Measurements from ENCODE around the gene RNASE9.
"Not testable (repeated sequence)": the region's sequence is repeated elsewhere in the genome, so short reads cannot be mapped to it uniquely, and the experiment has no call there.

RNASE9 gene

DNA sequence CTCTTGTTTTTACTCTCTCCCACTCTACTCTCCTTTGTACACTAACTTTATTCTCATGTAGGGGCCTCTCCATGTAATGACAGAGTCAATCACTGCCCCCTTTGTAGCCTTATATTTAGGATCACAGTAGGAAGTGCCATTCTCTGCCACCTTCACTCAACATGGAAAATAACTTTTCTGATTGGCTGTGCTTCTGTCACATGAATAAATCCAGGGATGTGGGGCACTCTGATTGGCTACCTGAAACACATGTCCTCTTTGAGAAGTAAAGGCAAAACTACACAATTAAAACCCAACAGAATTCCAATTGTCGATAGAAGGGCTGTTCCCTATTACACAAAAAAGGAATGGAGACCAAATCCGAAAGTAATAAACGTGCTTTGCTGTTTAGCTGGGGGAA is at the start of gene RNASE9:
RNASE9 (minus strand) TSS at position 87 of the 400 bp plus-strand sequence.
- DNase-seq (ENCODE audit: low spot score): no peak

DNA sequence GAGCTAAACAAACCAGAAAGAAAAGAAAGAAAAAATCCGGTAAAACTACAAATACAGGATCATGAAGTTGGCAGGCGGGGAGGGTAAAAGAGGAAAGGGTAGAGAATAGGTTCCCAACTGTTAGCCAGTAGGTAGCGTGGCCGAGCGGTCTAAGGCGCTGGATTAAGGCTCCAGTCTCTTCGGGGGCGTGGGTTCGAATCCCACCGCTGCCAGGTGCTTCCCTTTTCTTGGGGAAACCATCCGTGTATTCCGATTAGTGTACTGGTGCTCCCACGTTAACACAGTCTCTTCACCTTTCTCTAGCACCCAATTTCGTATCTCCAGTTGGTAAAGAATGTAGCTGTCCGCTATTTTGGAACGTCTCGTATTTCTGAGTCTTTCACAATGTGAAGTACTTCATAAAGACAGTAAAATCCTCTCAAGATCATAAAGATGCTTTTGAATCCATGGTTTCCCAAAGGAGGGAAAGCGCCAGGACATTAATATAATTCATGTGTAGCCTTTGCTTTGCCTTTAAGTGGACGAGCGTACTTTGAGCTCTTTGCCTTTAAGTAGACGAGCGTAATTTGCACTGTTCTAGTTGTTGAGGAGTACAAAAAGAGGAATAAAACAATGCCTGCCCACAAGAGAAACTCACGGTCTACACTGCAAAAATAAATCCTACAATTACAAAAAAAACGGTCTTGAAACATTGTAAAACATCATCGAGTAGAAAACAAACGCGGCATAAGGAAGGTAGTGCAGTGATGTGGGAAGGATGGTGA is 49.3 kb upstream of the RNASE9 start:
- DNase-seq (ENCODE audit: low spot score): peak; percentile 84

DNA sequence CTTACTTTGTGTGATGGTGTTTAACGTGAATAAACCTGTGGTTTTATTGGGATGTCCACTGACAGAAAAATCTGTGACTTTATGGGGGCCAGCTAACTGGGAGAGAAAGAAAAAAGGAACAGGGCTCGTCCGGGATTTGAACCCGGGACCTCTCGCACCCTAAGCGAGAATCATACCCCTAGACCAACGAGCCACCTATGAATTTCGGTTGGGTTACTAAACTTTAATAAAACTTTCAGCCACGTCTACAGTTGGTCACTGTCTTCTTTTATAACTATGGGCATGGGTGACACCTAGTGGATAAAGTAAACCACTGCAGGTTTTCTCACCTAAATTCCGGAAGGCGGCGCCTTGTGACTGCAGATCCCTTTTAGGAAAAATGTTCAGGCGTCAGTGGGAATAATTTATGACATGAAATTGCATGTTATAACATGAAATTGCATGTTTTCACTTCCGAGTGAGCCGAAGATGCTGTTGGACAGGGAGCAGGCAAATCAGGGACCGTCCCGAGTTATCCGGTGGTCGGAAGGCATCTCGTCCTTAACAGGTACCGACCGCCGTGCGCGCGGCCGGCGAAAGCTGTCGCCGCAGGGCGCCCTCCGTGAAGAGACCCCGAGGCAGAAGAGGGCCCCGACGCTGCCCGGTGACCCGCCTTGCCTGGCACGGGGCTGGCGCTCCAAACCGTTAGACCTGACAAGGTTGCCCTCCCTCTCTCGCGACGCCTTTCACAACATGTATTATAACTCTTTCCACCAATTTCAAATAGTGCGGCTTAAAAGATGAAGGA is 48.6 kb upstream of the RNASE9 start:
- no peak for DNase-seq (ENCODE audit: low spot score)

DNA sequence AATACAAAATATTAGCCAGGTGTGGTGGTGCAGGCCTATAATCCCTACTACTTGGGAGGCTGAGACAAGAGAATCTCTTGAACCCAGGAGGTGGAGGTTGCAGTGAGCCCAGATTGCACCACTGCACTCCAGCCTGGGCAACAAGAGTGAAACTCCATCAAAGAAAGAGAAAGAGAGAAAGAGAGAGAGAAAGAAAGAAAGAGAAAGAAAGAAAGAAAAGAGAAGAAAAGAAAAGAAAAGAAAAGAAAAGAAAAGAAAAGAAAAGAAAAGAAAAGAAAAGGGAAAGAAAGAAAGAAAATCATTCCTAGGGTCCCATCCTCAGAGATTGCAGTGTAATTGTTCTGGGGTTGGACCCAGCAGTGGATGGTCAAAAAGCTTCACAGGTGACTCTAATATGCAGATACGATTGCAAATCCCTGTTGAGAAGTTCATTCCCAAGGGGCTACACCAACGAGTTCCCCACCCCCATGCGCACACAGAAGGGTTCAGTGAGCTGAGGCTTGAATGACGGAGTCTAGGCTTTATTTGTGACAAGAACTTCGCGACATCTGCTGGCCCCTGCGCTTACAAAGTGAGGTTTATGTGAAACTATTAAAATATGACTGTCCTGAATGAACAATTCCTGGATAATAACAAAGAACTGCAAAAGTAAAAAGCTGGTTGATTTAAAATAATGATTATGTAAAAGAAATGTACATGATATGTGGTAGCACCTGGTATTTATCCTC is 47.7 kb upstream of the RNASE9 start:
- no peak for DNase-seq (ENCODE audit: low spot score)

DNA sequence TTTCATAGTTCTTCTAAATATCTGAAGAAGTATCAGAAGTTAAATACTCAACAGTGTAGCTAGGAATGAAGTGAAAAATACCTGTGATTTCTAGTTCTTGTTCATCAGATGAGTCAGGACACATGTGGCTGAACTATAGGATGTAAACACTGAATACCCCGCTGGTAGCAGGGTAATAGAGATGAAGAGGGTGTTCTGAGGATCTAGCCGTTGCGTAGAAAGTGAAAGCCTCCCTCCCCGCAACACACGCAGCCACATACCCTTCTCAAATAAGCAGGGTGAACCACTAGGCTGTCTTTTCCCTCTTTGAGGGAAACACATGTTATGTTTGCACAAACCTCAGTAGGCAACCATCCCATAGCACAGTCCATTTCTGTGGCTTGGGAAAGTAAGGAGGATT is 46.8 kb upstream of the RNASE9 start:
- no peak for DNase-seq (ENCODE audit: low spot score)

DNA sequence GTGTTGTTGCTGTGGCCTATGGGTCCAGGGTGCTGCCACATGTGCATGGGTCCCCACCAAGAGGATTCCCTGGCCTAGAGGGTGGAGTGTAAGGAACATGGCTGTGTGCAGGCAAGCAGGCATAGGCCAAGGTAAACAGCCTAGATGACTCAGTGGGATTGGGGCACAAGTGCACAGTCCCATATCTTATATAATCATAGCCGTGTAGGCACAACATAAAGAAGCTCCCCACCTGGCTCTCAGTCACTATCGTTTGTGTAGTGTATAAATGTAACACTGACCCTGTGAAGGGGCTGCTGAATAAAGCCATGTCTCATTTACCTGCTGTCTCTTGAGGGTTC is 46.0 kb upstream of the RNASE9 start:
- DNase-seq (ENCODE audit: low spot score): no peak

DNA sequence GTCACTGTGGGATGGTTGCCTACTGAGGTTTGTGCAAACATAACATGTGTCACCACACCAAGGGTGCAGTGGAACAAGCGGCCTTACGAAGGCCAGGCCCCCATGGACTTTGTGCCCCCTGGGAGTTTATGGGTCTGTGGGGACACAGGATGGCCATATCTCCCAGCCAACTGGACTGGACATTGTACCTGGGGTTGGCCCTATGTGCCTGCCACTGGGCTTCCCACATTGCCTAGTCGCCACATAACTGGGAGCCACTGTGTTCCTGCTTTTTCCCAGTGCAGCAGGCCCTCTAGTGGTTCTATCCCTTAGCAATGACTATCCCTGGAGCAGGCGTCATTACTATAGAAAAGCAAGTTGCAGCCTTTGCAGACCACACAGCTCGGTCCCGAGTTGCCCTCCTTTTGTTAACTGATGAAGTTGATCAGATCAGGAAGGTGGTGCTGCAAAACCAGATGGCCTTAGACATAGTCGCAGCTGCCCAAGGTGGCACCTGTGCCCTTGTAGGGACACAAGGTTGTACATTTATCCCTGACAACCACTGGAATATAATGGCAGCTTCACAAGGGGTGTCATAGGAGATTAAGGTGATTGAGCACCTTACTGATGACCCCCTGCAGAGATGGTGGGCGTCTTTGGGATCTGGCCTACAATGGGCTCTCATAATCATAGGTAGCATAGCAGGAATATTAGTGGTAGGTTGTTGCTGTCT is 45.5 kb upstream of the RNASE9 start:
- DNase-seq (ENCODE audit: low spot score): no peak

DNA sequence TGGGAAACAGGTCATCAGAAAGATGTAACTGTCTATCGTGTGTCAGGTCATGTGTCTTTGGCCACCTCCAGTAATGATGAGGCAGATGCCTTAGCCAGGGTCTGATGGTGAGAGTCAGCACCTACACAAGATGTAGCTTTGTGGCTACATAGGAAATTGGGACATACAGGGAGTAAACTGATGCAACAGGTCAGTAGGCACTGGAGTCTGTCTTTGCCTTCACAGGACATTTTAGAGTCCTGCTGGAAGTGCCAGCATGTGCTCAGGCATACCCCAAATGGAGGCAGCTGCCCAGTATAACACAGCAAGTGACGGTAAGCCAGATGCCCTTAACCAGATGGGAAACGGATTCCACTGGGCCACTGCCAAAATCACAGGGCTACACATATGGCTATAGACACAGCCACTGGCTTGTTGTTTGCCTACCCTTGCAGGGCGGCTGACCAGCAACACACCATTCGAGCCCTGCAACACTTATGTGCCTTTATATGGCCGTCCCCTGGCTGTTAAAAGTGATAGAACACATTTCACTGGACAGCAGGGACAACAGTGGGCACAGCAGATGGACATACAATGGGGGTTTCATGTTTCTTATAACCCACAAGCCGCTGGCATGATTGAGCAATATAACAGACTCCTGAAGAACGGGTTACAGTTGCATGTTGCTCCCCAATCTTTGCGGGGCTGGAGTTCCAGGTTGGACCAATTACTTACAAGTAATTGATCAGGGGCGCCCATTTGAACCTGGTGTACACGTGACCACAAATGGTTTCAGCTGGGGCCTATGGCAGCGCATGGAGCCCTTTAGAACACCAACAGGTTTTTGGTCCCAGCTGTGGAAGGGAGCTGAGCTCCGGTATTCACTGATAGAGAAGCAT is 43.2 kb upstream of the RNASE9 start:
- DNase-seq (ENCODE audit: low spot score): no peak

DNA sequence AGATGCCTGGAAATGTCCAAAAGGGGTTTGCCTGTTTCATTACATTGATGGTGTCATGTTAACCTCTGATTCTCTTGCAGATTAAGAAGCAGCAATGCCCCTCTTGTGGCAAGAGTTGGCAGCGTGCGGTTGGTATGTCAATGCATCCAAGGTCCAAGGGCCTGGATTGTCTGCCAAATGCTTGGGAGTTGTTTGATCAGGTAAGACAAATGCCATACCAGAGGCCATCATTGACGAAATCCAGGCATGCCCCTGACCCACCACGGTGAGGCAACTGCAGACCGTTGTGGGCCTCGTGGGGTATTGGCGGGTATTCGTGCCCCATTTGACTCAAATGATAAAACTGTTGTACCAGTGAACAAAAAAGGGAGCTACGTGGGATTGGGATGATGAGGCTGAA is 41.7 kb upstream of the RNASE9 start:
- DNase-seq (ENCODE audit: low spot score): no peak

DNA sequence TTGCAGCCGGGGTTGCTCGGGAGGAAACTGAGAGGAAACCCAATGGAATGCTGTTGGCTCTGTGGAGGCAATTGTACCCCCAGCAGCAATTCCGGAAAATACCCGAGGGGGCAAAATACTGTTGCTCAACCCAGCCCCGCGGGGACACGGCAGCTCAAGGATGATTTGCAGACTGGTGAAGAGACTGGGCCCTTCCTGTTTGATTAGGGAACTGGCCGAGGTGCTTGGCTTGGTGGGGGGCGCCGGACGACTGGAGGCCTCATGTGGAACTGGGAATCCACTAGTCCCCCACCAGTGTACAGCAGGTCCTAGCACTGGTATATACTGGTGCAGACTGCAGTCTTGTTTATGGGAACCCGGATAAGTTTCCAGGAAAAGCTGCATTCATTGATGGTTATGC is 40.7 kb upstream of the RNASE9 start:
- no peak for DNase-seq (ENCODE audit: low spot score)

DNA sequence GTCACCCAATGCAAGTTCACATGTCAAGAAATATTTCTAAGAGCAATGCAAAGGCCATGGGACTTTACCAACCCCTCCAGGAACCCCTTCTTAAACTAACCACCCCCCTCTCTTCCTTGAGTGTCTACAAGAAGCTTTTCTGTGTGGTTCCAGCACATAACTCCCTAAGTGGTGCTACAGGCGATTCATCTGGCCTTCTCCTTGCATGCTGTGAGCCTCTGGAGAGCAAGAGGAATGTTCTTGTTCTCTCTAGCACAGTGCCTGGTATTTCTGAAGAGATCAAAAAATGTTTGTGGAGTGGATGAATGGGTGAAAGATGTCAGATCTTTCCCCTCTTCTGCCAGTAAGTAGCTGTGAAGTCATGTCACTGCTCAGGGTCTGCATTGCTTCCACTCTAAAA is 36.3 kb upstream of the RNASE9 start:
- no peak for DNase-seq (ENCODE audit: low spot score)

DNA sequence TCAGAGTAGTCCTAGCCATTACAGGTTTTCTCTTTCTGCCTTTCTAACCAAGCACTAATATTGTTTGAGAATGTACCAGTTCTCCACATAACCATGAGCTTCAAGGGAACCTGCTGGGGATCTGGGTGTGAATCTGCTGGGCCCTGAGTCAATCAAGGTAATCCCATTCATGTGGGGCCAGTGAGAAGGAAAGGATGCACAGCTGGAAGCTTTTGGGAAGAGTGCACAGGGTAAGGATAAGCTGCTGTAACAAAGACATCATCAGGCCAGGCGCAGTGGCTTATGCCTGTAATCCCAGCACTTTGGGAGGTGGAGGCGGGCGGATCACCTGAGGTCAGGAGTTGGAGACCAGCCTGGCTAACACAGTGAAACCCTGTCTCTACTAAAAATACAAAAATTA is 34.9 kb upstream of the RNASE9 start:
- not testable (repeated sequence) for DNase-seq (ENCODE audit: low spot score)

DNA sequence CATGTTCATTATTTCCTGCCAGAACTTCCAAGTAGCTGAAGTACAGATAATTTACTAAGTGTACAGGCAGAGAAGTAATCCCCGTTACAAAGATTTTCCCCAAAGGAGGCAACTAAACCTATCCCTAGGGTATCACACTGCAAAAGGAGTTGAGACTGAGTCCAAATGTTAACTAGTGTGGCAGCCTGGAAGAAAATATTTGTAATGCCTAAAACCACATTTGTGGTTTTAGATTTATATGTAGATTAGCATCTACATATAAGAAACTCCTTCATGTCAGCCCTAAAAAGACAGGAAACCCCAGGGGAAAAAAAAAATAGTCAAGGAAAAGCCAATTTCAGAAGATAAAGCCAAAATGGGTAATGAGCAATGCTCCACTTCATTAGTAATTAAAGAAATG is 31.7 kb upstream of the RNASE9 start:
- no peak for DNase-seq (ENCODE audit: low spot score)

DNA sequence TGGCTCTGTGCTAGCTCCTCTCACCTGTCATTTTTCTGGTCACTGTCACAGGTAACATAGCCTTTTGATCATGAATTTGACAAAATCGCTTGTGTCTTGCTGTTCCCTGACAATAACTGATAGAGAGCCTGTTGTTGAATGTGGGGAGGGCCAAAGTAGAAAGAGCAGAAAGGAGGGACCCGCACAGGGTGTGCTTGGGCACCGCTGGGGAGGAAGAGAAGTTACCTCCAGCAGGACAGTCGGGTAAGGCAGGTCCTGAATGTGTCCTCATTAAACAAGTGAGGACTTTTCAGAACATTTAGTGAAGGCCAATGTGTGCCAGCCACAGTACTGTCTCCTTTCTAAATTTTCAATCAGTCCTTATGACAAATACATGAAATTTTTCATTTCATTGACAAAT is 30.4 kb upstream of the RNASE9 start, which contains the start of gene RNASE12:
RNASE12 (minus strand) TSS at position 142 of the 400 bp plus-strand sequence. CDS start 653 bp downstream, outside the sequence.
- DNase-seq (ENCODE audit: low spot score): no peak

DNA sequence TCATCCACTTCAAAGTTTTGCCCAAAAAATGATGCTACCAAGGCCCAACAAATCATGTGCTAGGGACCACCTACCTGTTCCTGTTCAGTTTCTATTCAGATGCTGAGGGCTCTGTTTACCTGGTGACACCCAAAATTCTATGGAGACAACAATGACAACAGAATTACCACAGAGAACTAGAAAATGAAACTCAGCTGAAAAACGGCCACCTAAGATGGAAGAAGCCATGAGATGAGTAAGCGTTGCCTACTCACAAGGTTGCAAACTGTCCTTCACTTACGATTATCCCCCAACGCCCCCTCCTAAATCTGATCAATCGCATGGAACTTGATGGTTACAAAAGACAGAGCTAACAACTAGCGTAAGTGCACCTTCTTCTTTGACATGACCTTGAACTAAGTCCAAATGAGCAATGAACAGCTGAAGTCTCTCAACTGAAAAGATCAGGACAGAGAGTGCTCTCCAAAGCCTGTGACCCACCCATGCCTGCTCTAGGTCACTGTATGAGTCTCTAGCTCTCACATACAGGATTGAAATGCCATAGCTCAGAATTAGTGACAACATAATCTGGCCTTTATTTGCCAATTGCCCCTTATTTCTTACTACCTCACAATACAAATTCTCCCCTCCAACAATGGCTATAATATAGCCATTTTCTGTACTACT is 26.8 kb upstream of the RNASE9 start, which contains the start of gene RNASE11:
RNASE11 (minus strand) TSS at position 513 of the 666 bp plus-strand sequence.
- DNase-seq (ENCODE audit: low spot score): no peak

DNA sequence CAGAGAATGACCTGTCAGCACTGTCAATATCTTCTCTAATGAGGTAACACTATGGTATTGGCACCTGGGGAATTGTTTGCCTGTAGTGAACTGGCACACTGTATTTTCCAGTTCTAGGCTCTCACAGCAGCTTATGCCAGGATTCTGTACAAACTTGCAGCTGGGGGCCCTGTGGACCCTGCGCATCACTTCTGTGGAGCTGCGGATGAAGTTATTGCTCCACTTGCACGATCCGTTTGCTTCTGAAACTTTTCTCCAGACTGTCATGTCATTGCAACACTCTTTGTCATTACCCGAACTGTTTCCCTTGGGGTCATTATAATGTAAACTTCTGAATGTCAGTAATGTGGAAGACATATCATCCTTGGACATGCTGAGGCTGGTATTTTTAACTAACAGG is 23.1 kb upstream of the RNASE9 start:
- DNase-seq (ENCODE audit: low spot score): no peak

DNA sequence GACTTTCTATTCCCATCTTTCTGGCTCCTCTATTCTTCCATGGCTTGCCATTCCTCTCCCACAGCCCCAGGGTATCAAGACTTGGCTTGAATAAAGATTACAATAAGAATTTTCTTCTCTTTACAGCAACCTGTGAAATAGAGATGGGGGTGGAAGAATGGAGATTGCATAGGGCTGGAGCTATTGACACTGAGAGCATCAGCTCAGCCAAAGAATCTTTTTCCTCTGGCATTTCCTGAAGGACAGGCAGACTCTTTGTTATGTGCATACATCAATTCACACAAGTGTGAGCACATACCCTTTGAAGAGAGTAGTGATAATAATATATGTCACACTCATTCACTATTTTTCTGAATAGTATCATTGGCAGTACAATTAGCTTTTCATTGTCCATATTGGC is 22.3 kb upstream of the RNASE9 start:
- no peak for DNase-seq (ENCODE audit: low spot score)

DNA sequence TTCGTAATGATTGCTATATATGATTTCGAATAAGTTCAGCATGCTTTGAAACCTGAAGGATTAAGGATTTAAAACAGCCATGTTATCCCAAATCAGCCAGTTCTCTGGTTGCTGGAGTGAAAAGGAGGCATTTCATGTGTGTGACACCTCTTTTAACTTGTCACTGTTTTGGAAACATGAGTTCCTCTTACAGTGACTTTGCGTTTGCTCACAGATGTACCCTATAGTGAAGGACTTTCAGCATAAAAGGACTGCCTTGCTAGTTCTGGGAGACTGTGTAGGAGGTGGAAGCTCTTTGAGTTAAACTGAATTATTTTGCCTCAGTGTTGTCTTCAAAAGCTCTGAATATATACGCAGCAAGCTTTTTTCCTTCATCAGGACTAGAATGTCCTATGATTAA is 19.4 kb upstream of the RNASE9 start:
- DNase-seq (ENCODE audit: low spot score): no peak

DNA sequence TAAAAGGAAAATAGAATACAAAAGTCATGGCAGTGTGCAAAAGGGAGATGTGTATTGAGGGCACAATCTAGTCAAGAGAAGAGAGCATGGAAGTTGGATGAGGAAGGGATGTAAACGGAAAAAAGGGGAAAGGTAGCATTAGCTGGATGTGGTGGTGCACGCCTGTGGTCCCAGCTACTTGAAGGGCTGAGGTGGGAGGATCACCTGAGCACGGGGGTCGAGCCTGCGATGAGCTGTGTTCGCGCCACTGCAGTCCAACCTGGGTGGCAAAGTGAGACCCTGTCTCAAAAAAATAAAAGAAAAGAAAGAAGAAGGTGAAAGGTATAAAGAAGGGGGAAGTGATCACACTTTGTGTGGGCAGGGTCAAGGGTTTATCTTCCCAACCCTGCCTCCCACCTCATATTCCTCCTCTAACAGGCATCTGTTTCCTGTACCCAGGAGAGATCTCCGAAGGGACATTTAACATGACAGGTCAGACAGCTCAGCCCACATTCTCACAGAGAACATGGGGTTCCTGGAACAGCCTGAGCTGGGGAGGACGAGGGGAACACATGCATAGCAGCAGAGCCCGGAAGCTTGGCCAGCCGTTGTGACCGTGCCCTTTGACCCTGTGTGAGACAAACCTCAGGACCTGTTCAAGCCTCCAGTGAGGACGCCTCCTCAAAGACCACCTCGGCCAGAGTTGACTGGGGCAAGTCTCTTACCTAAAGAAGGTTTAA is 18.1 kb upstream of the RNASE9 start:
- no peak for DNase-seq (ENCODE audit: low spot score)

DNA sequence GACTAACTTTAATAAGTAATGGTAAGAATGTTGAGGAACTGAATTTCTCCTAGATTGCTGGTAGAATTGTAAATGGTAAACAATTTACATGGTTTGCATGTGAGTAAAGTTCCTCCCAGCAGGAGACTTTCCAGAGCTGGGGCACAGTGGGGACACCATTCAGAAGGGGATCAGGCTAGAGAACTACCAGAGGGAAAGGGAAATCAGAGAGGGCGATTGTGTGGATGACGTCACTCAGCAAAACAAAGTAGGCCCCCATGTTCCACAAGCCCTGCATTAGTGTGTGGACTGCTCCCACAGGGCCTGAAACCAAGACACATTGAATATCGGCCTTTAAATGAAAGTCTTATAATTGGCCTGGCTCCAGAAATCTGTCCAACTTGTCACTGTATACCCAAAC is 17.5 kb upstream of the RNASE9 start:
- DNase-seq (ENCODE audit: low spot score): no peak
